ENCODE measurements around the gene GALNT9.

- TF ChIP-seq CTCF (IDR thresholded peaks at IDR 0.05): no peak
- TF ChIP-seq POLR2A (IDR thresholded peaks at IDR 0.05): no peak
Measured at GRCh38 chr12:132161796-132162507, 167.4 kb downstream of the GALNT9 start.

Measured in right lobe of liver (tissue), 4 donors.